Activated CD8-positive, alpha-beta memory T cell treated with anti-CD3 and anti-CD28 coated beads, Interleukin-2, amount 50 U/mL, for 4 hours (primary cell): ENCODE data around the gene TOP2A.
A peak's percentile ranks its signal among the peaks of the same experiment; 100 is the strongest.

Experiments used
- DNase-seq: peaks from one replicate; pipeline ENCODE4 v3.0.0-alpha.2; 2020

TOP2A gene

DNA sequence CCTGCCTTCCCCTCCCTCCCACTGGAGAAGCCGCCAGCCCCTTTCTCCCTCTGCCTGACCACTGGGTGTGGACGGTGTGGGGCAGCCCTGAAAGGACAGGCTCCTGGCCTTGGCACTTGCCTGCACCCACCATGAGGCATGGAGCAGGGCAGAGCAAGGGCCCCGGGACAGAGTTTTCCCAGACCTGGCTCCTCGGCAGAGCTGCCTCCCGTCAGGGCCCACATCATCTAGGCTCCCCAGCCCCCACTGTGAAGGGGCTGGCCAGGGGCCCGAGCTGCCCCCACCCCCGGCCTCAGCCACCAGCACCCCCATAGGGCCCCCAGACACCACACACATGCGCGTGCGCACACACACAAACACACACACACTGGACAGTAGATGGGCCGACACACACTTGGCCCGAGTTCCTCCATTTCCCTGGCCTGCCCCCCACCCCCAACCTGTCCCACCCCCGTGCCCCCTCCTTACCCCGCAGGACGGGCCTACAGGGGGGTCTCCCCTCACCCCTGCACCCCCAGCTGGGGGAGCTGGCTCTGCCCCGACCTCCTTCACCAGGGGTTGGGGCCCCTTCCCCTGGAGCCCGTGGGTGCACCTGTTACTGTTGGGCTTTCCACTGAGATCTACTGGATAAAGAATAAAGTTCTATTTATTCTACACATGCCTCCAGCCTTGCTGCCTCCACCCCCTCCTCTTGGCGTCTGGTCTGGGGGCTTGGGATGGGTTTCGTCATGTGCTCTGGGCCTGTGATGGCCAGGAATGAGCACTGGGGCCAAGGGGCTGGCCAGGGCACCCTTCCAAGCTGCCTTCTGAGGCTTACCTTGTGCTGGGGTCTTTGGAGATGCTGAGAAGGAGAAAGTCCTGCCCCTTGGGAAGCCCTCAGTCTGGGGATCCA is 60.5 kb downstream of the TOP2A start:
- DNase-seq: no peak

DNA sequence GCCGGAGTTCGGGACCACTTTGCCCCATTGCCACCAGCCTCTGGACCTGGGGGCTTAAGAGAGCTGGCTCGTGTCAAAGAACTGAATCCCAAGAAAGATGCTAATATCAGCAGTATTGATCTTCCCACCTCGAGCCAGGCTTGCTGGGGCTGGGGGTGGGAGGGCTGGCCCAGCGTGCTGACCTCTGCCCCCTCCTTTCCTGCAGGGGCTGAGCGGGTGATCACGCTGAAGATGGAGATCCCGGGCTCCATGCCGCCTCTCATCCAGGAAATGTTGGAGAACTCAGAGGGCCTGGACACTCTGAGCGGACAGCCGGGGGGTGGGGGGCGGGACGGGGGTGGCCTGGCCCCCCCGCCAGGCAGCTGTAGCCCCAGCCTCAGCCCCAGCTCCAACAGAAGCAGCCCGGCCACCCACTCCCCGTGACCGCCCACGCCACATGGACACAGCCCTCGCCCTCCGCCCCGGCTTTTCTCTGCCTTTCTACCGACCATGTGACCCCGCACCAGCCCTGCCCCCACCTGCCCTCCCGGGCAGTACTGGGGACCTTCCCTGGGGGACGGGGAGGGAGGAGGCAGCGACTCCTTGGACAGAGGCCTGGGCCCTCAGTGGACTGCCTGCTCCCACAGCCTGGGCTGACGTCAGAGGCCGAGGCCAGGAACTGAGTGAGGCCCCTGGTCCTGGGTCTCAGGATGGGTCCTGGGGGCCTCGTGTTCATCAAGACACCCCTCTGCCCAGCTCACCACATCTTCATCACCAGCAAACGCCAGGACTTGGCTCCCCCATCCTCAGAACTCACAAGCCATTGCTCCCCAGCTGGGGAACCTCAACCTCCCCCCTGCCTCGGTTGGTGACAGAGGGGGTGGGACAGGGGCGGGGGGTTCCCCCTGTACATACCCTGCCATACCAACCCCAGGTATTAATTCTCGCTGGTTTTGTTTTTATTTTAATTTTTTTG is 61.6 kb downstream of the TOP2A start:
- DNase-seq: no peak

DNA sequence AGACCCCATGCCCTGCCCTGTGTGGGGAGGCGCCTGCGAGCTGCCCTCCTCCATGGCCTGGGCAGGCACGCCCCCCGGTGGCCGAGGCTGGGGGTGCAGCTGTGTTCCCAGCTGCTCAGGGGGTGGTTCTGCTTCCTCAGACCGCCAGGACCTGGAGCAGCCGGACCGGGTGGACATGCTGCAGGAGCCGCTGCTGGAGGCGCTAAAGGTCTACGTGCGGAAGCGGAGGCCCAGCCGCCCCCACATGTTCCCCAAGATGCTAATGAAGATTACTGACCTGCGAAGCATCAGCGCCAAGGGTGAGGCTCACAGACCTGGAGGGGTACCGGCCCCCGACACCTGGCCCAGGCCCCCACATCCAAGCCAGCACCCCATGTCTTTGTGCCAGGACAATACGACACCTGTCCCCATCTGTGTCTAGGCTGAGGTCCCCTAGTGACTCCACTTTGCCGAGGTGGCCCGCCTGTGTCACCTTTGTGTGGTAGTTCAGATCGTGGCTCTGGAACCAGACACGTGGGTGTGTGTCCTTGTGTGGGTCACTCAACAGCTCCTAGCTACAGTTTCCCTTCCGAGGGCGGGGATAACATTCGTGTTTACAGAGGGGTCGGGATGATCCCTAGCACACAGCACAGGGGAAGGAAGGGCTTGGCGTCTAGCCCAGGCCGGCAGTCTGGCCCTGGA is 62.4 kb downstream of the TOP2A start:
- peak; percentile 83 for DNase-seq

- no peak for DNase-seq
Observed at GRCh38 chr17:40354221-40355122, 63.2 kb downstream of the TOP2A start.

GRCh38 chr17:40352779-40353394 is 64.8 kb downstream of the TOP2A start:
- no peak for DNase-seq

GRCh38 chr17:40352237-40352778 is 65.4 kb downstream of the TOP2A start:
- no peak for DNase-seq

DNA sequence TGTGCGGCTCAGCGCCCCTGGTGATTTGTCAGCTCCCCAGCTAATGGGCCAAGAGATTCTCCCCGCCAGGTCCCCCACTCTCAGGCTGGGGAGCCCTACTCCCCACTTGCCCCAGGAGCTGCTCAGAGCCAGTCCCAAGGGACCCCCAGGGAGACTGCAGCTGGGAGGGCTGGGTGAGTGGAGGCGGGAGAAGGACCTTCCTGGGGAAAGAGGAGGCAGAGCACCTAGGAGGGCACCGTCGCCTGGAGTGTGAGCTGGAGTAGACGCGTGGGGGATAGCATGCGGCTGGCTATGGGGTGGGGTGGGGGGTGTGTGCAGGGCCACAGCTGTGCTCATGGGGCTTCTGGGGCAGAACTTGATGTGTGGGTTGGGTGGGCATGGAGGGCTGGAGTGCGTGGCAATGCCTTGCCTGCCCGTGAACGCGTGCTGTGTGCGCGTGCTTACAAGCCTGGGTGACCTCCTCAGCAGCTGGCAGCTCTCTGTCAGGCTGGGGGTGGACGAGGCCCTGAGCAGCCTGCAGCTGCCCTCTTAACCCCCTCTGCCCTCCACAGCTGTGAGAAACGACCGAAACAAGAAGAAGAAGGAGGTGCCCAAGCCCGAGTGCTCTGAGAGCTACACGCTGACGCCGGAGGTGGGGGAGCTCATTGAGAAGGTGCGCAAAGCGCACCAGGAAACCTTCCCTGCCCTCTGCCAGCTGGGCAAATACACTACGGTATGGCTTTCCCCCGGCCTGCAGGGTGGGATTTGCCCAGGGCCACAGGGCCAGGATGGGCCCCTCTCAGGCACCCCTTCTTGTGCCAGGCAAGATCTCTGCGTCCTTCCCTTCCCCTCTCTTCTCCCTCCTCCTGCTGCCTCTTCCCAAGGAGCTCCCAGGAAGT is 66.1 kb downstream of the TOP2A start:
- DNase-seq: no peak

DNA sequence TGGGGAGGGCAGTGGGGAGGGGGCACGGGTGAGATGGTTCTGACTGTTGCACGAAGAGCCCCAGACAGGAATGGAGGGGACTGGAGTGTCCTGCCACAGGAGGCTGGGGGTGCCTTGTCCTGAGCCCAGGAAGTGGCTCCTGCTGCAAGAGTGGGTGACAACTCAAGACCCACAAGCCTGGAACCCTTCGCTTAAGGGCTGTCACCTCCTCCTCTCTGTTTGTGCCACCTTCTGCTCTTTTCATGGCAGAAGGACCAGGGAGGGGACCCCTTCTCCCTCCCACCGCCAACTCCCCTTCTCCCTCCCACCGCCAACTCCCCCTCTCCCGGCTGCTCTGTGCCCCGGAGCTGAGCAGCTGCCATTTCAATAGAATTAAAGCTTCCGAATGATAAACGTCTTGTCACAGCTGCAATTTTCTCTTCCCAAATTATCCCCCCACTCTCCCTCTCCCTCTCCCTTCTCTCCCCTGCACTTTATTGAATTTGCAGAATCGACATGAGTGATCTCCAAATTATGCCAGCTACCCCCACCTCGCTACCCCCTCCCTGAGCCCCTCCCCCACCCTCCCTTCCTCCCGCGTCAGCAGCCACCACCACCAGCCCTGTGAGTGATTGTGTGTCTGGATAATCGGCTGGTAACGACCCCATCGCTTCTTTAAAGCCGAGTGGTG is 66.9 kb downstream of the TOP2A start:
- DNase-seq: no peak

GRCh38 chr17:40349895-40350688 is 67.6 kb downstream of the TOP2A start:
- DNase-seq: no peak

DNA sequence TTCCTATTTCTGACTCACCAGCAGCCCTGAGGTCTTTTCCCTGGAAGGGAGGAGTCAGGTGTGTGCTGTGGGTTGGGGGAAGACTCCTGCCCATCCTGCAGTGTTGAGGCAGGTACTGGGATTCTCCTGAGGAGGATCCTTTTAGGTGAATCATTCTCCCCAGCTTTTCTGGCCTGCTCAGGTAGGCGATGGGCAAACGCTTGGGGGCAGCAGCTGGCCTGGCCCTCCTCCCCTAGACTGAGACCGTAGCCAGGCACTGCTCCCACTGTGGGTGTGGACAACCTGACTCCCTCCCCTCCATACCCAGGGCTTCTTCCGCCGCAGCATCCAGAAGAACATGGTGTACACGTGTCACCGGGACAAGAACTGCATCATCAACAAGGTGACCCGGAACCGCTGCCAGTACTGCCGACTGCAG is 68.2 kb downstream of the TOP2A start:
- no peak for DNase-seq

DNA sequence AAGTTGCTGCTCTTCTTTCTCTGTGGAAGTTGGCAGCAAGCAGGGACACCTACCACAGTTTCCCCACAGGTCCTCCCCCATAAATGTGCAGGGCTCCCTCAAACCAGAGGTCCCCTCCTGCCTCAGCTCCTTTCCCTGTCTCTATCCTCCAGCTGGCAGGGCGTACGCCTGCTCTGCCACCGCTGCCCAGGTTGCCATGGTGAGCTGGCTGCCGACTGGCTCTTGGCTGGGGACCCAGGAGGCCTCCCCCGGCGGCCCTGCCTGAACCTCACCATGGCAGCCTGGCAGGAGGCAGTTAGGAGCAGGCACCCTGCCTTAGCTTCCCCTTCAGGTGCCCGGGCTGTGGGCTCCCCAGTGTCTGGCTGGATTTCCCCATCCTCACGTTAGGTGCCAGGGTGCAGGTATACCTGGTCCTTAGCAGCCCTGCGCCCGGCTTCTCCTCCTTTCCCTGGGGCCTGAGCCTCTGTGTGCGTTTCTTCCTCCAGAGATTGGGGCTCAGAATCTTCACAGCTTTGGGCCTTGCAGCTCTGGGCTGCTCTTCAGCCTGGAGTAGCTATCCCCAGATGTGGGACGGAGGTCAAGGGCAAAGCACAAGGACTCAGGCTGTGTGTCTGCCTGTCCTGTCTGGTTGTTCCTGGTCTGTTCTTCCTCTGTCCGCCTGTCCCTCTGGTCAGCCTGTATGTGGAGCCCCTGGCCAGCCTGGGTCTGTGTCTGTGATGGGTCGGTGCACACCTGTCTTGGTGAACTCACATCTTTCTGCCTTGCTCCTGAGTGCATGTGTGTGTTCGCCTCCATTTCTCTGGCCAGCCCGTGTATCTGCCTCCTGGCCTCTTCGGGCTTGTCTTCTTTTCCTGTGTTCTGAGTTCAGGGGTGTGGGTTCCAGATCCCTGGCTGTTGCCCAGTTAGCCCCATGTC is 68.9 kb downstream of the TOP2A start:
- no peak for DNase-seq

- DNase-seq: no peak
Observed at GRCh38 chr17:40348136-40348504, 69.6 kb downstream of the TOP2A start.

GRCh38 chr17:40347319-40348135 is 70.2 kb downstream of the TOP2A start:
- no peak for DNase-seq

DNA sequence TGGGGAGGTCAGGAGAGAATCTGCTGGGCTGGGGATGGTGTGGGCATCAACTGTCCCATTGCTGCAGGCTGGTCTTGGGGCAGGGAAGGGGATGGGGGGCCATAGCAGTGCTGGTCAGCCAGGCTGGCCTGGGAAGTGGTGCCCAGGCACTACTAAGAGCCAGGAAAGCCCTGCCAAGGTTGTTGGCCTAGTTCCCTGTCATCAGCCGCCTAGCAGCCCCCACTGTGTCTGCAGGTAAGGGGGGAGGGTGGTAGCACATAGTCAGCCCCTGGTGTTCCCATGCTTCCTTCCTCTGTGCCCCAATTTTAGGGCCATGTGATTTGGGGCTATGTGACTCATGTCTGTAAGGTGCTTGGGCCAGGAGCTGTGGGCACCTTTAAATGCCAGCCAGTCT is 70.9 kb downstream of the TOP2A start:
- no peak for DNase-seq

DNA sequence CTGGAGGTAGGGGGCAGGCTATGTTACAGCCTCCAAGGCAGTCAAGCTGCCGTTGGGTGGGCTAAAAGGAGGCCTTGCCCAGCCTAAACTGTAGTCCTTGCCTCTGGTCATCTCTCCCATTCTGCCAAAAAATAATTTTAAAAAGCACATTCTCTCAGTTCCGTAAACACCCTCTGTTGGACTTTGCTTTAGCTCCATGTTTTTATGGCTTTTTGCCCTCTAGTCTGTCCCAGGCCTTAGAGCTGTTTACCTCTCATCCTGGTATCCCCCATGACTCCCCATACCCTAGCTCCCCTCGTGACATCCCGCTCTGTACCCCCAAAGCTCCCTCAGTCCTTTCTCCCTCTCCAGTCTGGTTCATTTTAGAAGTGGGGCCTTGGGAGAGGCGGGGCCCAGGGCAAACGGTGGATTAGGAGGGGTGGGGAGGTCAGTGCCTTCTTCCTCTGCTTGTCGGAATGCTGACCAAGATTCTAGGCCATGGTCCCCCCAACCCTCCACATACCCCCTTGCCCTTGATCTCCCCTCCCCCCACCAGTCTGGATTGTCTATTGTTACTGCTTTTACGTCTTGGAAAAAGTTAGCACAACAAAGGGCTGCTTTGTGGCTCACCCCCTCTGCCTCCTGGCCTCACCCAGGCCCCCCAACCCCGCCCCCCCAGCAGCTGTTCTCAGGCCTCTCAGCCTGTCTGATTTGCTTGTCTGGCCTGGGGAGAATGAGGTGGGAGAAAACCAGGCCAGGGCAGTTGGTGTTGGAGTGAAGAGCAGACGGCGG is 71.5 kb downstream of the TOP2A start:
- DNase-seq: no peak
